Skin epidermis (tissue), 12 donors: ENCODE measurements around the gene TGFBR3.

Experiments used
- H3K27ac ChIP-seq, 21 experiments: fragments of 200-600 bp; sonication (generic) in 11 of 21; one replicate each; pipeline ENCODE4 v1.5.0; 2020; ENCODE audit warnings: mild to moderate bottlenecking in 3 of 21, inconsistent platforms in 2 of 21, moderate library complexity in 2 of 21
- H3K4me3 ChIP-seq, 7 experiments: fragments of 200-600 bp; sonication (generic) in 2 of 7; one replicate each; pipeline ENCODE4 v1.5.0; 2020; ENCODE audit warnings: inconsistent platforms in 2 of 7, mild to moderate bottlenecking in 2 of 7, moderate library complexity in 1 of 7

The TGFBR3 gene

DNA sequence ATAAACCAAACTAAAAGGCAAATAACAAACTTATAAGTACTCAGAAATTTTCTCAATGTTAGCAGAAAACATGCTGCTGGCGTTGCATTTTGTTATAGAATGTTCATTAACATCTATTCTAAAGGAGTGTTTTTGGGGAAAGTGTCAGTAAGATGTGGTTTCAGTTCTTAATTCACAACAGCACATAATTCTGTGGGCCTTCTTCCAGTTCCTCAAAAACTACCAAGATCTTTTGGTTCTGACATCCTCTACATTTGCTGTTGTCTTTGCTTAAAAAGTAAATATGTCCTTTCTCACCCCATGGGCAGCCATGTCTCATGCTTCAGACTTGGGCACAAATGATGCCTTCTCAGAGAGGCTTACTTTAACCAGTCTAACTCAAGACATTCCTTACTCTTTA, 232.8 kb downstream of the TGFBR3 start:
- no peak overlapping the region for H3K4me3 ChIP-seq
- H3K27ac ChIP-seq: peak overlapping the region in 1 of 21 experiments; percentile 49

DNA sequence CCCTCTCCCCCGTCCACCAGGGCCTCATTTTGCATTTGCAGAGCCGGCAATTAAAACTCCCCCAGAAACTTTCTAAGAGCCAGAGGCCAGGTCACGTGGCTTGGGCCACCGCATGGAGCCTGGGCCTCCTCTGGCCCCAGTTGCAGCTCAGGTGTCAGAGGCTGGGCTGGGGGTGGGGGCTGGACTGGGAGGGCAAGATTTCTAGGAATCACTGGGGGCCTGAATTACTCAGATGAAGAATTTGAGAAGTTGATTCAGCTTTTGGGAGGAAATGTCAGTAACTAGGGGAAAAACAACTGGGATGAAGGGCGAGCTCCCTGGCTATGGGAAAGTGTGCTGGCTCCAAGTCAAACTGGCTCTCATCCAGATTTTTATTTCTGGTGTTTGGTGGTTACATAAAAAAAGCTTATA, 234.3 kb downstream of the TGFBR3 start:
- peak overlapping the region in 15 of 21 experiments; percentile 13 to 88 (median 62) for H3K27ac ChIP-seq

DNA sequence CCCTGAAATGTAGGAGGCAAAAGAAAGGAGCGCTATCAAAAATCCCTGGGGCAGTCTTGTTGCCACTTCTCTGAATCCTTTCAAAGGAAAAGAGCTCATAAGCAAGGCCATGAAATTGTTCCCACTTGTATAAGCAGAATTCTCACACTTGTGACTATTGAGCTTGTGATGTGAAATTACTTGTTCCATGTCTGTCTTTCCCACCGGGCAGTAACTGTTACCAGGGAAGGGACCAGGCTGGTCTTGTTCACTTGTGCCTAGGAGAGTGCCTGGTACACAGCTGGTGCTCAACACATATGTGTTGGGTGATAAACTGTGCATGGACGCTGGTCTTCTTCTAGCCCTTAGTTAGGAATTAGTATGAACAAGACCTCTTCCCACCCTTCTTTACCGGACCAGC, 234.7 kb downstream of the TGFBR3 start:
- Histone ChIP-seq H3K4me3 (no peak overlapping the region), H3K27ac (peak overlapping the region in 16 of 21 experiments; percentile 13 to 88 (median 62))

More for the DNA sequence above, 234.3 kb downstream of the TGFBR3 start:
- H3K4me3 ChIP-seq: no peak overlapping the region

DNA sequence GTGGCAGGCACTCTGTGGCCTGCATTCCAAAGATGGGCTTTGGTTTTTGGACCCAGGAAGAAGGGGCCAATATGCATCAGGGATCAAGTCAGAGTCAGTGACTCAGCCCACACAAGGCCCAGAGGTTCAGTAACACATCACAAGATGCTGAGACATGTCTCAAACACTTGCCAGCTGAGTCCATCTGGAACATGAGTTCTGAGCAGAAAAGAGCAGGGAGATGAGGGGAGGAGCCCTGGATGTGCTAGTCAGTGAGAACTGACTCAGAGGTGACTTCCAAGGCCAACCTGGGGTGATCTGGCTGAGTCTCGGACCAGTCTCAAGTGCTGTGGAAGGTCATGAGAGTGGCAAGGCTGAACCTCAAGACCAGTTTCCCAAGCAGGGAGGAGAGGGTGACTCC, 235.2 kb downstream of the TGFBR3 start:
- H3K27ac ChIP-seq: peak overlapping the region in 16 of 21 experiments; percentile 13 to 88 (median 62)

DNA sequence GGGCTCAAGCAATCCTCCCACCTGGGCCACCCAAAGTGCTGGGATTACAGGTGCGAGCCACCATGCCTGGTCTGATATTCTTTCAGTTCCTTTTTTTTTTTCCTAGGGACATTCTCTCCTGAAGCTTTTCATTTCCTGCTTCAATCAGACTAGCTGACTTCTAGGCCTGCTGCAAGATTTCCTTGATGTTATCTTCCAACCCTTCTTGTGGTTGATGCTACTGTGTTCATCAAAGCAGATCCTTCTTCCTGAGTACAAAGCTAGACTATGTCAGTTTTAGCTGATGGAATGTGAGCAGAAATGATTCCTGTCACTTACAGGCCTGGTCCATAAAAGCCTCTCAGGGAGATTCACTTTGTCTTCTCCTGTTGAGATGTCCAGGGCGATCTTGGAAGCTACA, 238.9 kb downstream of the TGFBR3 start:
- Histone ChIP-seq H3K4me3 (no peak overlapping the region), H3K27ac (no peak overlapping the region)

More for the DNA sequence above, 235.2 kb downstream of the TGFBR3 start:
- no peak overlapping the region for H3K4me3 ChIP-seq

DNA sequence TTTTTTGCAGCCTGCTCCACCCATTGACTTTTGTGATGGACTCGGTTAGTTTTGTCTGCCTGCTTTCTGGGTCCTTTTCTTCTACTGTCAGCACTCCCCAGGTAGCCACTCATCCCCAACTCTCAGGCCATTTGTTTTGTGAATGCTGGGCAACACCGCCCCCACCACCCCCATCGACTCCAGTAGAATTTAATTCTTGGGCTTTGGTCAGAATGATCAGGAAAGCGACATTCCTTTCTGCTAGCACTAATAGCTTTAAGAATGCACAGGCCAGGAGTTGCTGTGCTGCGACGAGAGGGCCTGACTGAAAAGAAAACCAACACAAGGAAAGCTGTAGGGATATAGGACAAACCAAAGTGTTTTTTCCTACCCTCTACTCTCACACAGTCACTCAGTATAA, 240.9 kb downstream of the TGFBR3 start:
- Histone ChIP-seq H3K4me3 (no peak overlapping the region), H3K27ac (no peak overlapping the region)

DNA sequence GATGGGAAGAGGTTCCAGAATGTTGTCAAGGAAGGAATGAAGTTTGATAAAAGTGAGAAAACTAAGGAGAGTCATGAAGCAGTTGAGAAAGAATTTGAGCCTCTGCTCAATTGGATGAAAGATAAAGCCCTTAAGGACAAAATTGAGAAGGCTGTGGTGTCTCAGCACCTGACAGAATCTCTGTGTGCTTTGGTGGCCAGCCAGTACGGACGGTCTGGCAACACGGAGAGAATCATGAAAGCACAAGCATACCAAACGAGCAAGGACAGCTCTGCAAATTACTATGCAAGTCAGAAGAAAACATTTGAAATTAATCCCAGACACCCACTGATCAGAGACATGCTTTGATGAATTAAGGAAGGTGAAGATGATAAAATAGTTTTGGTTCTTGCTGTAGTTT, 242.5 kb downstream of the TGFBR3 start:
- Histone ChIP-seq H3K27ac (no peak overlapping the region), H3K4me3 (no peak overlapping the region)

DNA sequence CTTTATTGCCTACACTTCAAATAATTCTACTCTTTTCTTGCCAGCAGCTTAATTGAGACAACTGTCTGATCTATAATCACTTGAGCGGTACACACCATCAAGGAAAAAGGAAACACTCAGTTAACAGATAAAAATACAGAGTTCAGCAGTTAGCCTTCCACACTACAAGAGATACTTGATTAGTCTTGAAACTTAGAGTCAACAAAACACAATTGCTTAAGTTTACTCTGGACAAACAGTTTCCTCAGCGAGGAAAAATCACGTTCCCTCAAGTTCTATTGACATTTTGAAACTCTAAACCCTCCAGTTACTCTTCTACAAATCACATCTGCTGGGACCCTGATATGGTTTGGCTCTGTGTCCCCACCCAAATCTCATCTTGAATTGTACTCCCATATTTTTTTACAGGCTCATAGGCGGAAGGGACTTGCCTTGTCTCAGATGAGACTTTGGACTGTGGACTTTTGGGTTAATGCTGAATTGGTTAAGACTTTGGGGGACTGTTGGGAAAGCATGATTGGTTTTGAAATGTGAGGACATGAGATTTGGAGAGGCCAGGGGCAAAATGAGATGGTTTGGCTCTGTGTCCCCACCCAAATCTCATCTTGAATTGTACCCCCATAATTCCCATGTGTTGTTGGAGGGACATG, 244.9 kb downstream of the TGFBR3 start:
- H3K27ac ChIP-seq: no peak overlapping the region
- H3K4me3 ChIP-seq: no peak overlapping the region

DNA sequence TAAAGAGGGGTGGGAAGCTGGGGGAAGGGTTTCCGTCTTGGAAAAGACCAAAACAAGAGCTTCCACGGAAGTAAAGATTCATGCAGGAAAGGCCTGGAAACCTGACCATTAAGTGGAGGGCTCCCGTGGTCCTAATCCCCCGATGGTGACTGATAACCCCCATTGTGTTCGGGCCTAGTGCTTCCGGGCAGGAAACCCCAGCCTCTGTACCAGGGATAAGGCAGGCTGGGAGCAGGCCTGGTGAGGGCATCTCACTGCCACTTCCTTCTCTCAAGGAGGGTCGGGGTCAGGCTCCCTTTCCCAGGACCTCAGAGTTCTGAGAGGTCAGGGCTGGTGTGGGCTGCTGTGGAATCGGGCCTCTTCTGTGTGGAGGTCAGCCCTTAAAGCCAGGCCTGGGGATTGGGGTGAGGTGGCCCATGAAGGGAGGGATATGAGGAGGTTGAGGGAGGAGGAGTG, 248.4 kb downstream of the TGFBR3 start:
- Histone ChIP-seq H3K4me3 (no peak overlapping the region), H3K27ac (no peak overlapping the region)

DNA sequence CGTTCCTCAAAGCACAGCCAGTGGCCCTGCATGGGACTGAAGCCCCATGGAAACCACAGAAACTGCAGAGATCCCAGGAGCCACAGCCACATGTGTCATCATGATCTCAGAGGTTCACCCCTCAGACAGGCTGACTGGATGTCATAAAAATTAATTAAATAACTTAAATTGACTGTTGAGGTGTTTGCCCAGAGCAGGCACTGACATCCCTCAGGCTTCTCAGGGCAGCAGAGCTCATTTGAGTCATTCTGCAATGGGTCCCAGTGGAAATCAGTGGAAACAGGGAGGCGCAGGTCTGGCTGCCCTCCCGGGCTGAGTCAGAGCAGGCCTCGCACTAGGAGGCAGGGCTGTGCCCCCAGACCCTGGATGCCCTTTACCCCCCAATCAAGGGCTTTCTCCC, 250.2 kb downstream of the TGFBR3 start:
- Histone ChIP-seq H3K27ac (no peak overlapping the region), H3K4me3 (no peak overlapping the region)

DNA sequence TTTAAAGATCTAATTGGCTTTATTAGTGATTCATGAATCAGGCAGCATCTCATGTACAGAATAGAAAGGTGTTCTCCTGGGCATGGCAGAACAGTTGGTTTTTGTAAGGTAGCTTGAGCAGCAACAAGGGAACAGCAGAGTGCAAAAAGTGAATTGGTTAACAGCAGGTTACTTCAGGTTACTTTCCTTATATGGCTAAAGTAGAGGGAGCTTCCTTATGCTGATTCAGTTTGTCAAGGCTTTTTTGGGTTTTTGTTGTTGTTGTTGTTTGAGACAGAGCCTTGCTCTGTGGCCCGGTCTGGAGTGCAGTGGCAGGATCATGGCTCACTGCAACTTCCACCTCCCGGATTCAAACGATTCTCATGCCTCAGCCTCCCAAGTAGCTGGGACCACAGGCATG, 252.5 kb downstream of the TGFBR3 start:
- no peak overlapping the region for H3K4me3 ChIP-seq
- no peak overlapping the region for H3K27ac ChIP-seq

DNA sequence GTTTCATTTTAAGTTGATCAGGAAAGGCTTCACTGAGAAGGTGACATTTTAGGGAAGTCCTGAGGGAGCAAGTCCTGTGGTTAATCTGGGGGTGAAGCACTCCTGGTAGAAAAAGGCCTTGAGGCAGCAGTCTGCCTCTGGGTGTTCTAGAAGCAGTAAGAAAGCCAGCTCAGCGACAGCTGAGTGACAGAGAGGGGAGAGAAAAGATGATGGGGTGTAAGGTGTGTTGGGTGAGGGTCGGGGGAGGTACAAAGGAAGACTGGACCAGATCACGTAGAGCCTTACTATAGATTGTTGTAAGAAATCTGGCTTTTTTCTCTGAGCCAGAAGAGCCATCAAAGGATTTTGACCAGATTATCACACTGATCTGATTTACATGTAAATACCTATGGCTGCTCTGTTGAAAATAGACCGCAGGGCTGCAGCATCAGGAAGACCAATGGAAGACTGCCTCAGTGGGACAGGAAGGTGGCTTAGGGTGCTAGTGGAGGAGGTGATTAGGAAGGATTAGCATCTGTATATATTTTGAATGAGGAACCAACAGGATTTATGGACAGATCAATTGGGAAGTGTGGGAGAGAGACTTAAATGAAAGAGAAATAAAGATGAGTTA, 254.1 kb downstream of the TGFBR3 start:
- no peak overlapping the region for H3K4me3 ChIP-seq
- no peak overlapping the region for H3K27ac ChIP-seq

DNA sequence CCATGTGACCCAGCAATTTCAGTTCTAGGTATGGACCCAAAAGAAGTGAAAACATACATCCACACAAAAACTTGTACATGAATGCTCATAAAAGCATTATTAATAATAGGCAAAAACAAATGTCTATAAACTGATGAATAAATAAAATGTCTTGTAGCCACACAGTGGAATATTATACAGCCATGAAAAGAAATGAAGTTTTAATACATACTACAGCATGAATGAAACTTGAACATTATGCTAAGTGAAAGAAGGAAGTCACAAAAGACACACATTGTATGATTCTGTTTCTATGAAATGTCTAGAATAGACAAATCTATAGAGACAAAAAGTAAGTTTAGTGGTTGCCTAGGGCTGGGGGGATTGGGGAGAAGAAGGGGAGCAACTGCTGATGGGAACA, 255.1 kb downstream of the TGFBR3 start:
- H3K27ac ChIP-seq: no peak overlapping the region
- H3K4me3 ChIP-seq: no peak overlapping the region
